GM12864 (cell line): ENCODE data around the gene DLX2.

Source experiments
- DNase-seq: peaks from one replicate; pipeline ENCODE4 v3.0.0-alpha.2; 2011; ENCODE audit warnings: low read depth
- H3K4me3 ChIP-seq: 2 replicates; pipeline ENCODE4 v1.5.1; 2011; ENCODE audit warnings: mild to moderate bottlenecking, low read depth, low read length, control low read depth
- CTCF ChIP-seq: IDR thresholded peaks from 2 replicates; pipeline ENCODE4 v1.5.1; 2011; ENCODE audit warnings: low read depth, mild to moderate bottlenecking, moderate library complexity, low read length, control low read depth, inconsistent platforms; ENCODE audit errors: missing control alignments

Gene DLX2

GRCh38 chr2:172088245-172089004, 14.3 kb downstream of the DLX2 start:
- TF ChIP-seq CTCF: no peak
- H3K4me3 ChIP-seq: no peak overlapping the region
- DNase-seq: no peak

- no peak for DNase-seq
These were observed 14.9 kb downstream of the DLX2 start for GRCh38 chr2:172087780-172088244.

GRCh38 chr2:172087207-172087779, 15.4 kb downstream of the DLX2 start:
- no peak for TF ChIP-seq CTCF
- no peak for DNase-seq
- no peak overlapping the region for H3K4me3 ChIP-seq

More at GRCh38 chr2:172087780-172088244, 14.9 kb downstream of the DLX2 start:
- TF ChIP-seq CTCF: no peak
- no peak overlapping the region for H3K4me3 ChIP-seq

- peak overlapping the region; percentile 6; the same call in 1 of the 2 replicates for H3K4me3 ChIP-seq
- peak; percentile 23 for TF ChIP-seq CTCF
- no peak for DNase-seq
These were observed 16.2 kb downstream of the DLX2 start for GRCh38 chr2:172086241-172087206.

GRCh38 chr2:172085460-172086159, 17.1 kb downstream of the DLX2 start, which contains the start of gene DLX1:
DLX1 (plus strand) TSS chr2:172085507; CDS start chr2:172085678, 171 bp downstream.
- no peak for TF ChIP-seq CTCF
- no peak for DNase-seq
- H3K4me3 ChIP-seq: peak within 1 kb of the TSS; percentile 67
